ENCODE data around the gene GPC5. TPM values are rescaled to one million over a fixed set of nuclear protein-coding genes. Genes with fewer than 3 reads are reported as not detected.

GPC5 gene
- total RNA-seq, 4 donors from 2014 or later, result not detected

DNA sequence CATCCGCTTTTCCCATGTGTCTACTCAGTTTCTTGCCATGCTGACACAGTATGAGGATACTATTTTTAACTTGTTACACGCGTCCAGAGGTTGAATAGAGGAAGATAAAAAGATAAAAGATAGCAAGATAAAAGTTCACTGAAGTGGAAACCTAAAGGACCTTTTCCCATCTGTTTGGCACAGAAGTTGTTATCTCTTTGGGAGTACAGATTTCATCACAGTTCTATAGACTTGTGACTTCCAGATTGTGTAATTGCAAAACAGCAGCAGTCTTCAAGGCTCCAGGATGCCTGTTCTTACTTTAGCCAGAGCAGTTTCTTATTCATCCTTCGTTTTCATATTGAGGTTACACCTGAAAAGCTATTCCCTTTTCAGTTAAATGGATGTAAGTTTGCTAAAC is 369.2 kb downstream of the GPC5 start:
- in situ Hi-C loops (cut with MboI; ENCODE audit: low sequenced_read_pairs in 4 of 4), result no loop called here
- no peak overlapping the region for H3K27ac ChIP-seq
- H3K9me3 ChIP-seq, result no peaks in the 10 kb centered on the region
- TF ChIP-seq POLR2A (IDR thresholded peaks at IDR 0.05), result no peak
- TF ChIP-seq, protein P1, sequence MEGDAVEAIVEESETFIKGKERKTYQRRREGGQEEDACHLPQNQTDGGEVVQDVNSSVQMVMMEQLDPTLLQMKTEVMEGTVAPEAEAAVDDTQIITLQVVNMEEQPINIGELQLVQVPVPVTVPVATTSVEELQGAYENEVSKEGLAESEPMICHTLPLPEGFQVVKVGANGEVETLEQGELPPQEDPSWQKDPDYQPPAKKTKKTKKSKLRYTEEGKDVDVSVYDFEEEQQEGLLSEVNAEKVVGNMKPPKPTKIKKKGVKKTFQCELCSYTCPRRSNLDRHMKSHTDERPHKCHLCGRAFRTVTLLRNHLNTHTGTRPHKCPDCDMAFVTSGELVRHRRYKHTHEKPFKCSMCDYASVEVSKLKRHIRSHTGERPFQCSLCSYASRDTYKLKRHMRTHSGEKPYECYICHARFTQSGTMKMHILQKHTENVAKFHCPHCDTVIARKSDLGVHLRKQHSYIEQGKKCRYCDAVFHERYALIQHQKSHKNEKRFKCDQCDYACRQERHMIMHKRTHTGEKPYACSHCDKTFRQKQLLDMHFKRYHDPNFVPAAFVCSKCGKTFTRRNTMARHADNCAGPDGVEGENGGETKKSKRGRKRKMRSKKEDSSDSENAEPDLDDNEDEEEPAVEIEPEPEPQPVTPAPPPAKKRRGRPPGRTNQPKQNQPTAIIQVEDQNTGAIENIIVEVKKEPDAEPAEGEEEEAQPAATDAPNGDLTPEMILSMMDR (IDR thresholded peaks at IDR 0.05 in 4 of 5, conservative IDR thresholded peaks at IDR 0.05 in 1 of 5), result no peak
- H3K27me3 ChIP-seq, result no peaks in the 10 kb centered on the region
- intact Hi-C loops (cut with DNase I; ENCODE audit: low total_unique reads), result no loop called here
- DNase-seq, result no peak
- no peak for ATAC-seq
- H3K4me3 ChIP-seq, result no peak overlapping the region
- H3K4me1 ChIP-seq, result no peaks in the 10 kb centered on the region
- H3K36me3 ChIP-seq, result no peaks in the 10 kb centered on the region

DNA sequence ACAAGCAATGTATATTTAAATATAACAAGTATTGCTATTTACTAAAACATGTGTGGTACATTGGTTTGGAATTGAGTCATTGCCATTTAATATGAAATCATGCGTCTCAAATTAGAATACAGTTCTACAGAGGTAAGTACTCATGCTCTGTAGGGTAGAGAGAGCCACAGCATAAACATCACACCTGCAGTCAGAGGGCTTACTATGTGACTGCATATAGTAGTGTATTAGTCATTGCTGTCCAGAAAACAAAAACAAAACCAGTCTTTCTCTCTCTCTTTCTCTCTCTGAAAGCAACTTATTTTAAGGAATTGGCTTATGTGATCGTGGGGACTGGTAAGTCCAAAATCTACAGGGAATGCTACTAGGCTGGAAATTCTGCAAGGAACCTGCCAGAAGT is 370.3 kb downstream of the GPC5 start:
- intact Hi-C loops (cut with DNase I; ENCODE audit: low total_unique reads) (no loop called here), in situ Hi-C loops (cut with MboI; ENCODE audit: low sequenced_read_pairs in 4 of 4) (no loop called here)
- no peak overlapping the region for H3K27ac ChIP-seq
- H3K9me3 ChIP-seq, result no peaks in the 10 kb centered on the region
- H3K4me1 ChIP-seq, result no peaks in the 10 kb centered on the region
- ATAC-seq (no peak), DNase-seq (no peak)
- no peak for TF ChIP-seq POLR2A (IDR thresholded peaks at IDR 0.05)
- TF ChIP-seq, protein P1 (IDR thresholded peaks at IDR 0.05 in 4 of 5, conservative IDR thresholded peaks at IDR 0.05 in 1 of 5), result no peak
- no peaks in the 10 kb centered on the region for H3K27me3 ChIP-seq
- H3K4me3 ChIP-seq, result no peak overlapping the region
- H3K36me3 ChIP-seq, result no peaks in the 10 kb centered on the region

DNA sequence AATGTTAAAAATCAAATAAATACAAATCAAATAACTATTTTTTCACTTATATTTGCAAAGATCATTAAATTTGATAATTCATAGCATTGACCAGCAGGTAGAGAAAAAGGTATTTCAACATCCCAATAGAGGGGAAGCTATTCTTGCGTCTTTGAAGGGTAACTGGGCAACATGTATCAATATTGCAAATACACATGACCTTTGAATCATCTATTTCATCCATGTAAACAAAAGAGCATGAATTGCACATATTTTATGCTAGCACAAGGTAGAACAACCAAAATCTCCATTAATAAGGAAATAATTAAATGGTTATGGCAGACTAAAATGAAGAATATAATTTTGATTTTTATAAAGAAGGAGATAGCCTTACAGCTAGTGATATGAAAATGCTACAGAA is 372.8 kb downstream of the GPC5 start:
- Histone ChIP-seq H3K4me1 (no peaks in the 10 kb centered on the region), H3K36me3 (no peaks in the 10 kb centered on the region), H3K27me3 (no peaks in the 10 kb centered on the region), H3K27ac (no peak overlapping the region), H3K9me3 (no peaks in the 10 kb centered on the region), H3K4me3 (no peak overlapping the region)
- in situ Hi-C loops (cut with MboI; ENCODE audit: low sequenced_read_pairs in 4 of 4), result no loop called here
- intact Hi-C loops (cut with DNase I; ENCODE audit: low total_unique reads), result no loop called here
- ATAC-seq, result no peak
- no peak for DNase-seq
- TF ChIP-seq, protein P1 (IDR thresholded peaks at IDR 0.05 in 4 of 5, conservative IDR thresholded peaks at IDR 0.05 in 1 of 5), result no peak
- no peak for TF ChIP-seq POLR2A (IDR thresholded peaks at IDR 0.05)

DNA sequence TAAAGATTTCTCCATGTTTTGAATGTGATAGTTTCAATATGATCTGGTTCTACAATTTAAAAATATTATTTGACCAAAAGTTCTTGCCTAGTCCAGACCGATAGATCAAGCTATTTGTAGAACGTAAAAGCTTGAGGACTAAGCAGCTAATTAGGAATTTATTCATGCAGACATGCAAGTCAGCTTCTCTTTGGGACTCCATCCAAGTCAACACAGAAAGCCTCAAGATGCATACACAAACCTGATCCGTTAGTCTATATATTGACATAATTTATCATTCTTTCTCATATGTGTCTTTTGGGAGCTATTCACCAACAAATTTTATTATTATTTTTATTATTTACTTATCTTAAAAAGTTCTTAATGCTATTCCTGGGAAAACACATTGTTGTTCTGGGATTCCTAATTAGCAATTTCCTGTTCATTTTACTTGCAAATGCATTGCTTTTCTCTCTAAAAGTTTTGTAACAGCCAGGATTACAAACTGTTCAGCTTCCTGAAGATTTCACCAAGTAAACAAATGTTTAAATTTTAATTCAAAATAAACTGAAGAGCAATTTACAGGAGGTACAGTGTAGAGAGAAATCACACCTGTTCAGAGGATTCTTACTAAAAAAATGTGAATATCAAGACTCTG is 375.3 kb downstream of the GPC5 start:
- intact Hi-C loops (cut with DNase I; ENCODE audit: low total_unique reads) (no loop called here), in situ Hi-C loops (cut with MboI; ENCODE audit: low sequenced_read_pairs in 4 of 4) (no loop called here)
- Histone ChIP-seq H3K27ac (no peak overlapping the region), H3K27me3 (no peaks in the 10 kb centered on the region), H3K36me3 (no peaks in the 10 kb centered on the region), H3K9me3 (no peaks in the 10 kb centered on the region), H3K4me3 (no peak overlapping the region), H3K4me1 (no peaks in the 10 kb centered on the region)
- ATAC-seq, result no peak
- TF ChIP-seq, protein P1 (IDR thresholded peaks at IDR 0.05 in 4 of 5, conservative IDR thresholded peaks at IDR 0.05 in 1 of 5), result no peak
- TF ChIP-seq POLR2A (IDR thresholded peaks at IDR 0.05), result no peak
- no peak for DNase-seq

DNA sequence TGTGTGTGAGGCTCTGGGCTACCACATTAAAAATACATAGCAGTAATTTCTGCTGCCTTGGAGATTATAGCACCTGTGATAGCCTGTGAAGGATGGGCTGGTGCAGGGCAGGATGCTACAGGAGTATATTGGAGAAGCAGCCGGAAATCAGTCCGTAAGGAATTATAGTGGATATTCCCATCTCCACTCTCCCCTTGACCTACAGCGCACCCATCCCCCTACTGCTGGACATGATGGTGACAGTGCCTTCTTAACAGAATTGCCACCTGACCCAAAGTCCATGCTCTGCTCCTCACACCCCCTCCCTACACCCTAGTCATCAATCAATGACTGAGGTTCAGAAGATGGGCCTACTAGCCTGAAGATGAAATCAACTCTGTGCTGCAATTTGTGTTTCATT is 376.0 kb downstream of the GPC5 start:
- DNase-seq, result no peak
- Histone ChIP-seq H3K4me1 (no peaks in the 10 kb centered on the region), H3K4me3 (no peak overlapping the region), H3K27me3 (no peaks in the 10 kb centered on the region), H3K27ac (no peak overlapping the region), H3K9me3 (no peaks in the 10 kb centered on the region), H3K36me3 (no peaks in the 10 kb centered on the region)
- ATAC-seq, result no peak
- in situ Hi-C loops (cut with MboI; ENCODE audit: low sequenced_read_pairs in 4 of 4) (no loop called here), intact Hi-C loops (cut with DNase I; ENCODE audit: low total_unique reads) (no loop called here)
- no peak for TF ChIP-seq POLR2A (IDR thresholded peaks at IDR 0.05)
- TF ChIP-seq, protein P1 (IDR thresholded peaks at IDR 0.05 in 4 of 5, conservative IDR thresholded peaks at IDR 0.05 in 1 of 5), result no peak

All from gastrocnemius medialis (tissue), 4 donors.